ENCODE results near the gene KBTBD13.

The KBTBD13 gene

DNA sequence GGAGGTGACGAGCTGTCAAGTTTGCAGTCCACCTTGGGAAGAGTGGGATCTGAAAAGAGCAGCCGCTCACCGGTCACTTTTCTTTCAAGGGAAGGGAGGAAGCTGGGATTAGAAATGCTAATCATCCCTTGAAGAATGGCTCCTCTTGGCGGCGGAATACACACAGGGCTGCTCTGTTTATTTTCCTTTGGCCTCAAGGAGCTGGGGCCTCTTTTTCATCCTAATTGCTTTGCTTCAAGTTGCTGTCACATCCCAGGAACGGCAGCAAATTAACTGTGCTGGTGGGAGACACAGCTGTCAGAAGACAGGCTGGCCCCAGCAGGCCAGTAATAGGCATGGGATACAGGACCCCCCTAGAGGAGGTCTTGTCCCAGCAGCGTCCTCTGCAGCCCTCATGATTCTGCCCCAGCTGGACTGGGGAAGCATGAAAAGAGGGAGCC, 6.7 kb downstream of the KBTBD13 start:
- H3K4me1 Mint-ChIP-seq, result peaks cover 88% of the 10 kb centered on the region
- no peaks in the 10 kb centered on the region for H3K9me3 Mint-ChIP-seq
- peak overlapping the region; percentile 50 for H3K27ac Mint-ChIP-seq
- H3K27me3 Mint-ChIP-seq (ENCODE audit: low read depth, poor library complexity), result peaks cover 24% of the 10 kb centered on the region
- H3K36me3 Mint-ChIP-seq (ENCODE audit: low read depth), result no peaks in the 10 kb centered on the region
- TF ChIP-seq, protein P1, sequence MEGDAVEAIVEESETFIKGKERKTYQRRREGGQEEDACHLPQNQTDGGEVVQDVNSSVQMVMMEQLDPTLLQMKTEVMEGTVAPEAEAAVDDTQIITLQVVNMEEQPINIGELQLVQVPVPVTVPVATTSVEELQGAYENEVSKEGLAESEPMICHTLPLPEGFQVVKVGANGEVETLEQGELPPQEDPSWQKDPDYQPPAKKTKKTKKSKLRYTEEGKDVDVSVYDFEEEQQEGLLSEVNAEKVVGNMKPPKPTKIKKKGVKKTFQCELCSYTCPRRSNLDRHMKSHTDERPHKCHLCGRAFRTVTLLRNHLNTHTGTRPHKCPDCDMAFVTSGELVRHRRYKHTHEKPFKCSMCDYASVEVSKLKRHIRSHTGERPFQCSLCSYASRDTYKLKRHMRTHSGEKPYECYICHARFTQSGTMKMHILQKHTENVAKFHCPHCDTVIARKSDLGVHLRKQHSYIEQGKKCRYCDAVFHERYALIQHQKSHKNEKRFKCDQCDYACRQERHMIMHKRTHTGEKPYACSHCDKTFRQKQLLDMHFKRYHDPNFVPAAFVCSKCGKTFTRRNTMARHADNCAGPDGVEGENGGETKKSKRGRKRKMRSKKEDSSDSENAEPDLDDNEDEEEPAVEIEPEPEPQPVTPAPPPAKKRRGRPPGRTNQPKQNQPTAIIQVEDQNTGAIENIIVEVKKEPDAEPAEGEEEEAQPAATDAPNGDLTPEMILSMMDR (IDR thresholded peaks at IDR 0.05), result peak; percentile 12
- peak overlapping the region; percentile 68 for H3K4me3 Mint-ChIP-seq
- DNase-seq, result peak; percentile 45

DNA sequence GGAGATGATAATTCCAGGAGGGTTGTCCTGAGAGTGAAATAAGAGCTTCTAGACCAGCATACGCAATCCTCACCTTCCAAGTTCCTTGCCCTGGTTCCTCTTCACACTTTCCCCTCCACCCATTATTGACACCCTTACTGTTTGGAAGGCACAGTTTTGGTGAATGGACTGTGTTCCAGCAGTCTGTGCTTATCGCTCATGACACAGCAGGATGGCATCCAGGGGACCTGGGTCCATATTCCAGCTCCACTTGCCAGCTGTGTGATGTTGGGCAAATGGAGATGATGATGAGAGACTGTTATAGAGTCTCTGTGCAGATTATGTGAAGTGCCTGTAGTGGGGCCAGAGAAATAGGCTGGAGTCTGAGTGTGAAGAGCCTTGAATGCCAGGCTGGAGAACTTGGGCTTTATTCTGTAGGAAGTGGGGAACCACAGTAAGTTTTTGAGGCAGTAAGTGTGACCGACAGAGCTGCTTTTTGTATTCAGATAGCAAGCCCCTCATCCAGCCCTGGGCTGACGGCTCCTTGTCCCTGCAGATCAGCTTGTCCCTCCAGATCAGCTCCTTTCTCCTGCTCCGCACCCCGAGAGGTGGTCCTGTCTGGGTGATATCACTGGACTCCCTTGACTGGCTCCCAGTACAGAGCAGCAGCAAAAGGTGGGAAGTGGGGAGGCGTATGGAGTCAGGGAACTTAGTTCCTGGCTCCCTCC, 8.1 kb downstream of the KBTBD13 start:
- Mint-ChIP-seq H3K9me3 (no peaks in the 10 kb centered on the region), H3K27ac (no peak overlapping the region), H3K4me3 (no peak overlapping the region), H3K4me1 (peaks cover 89% of the 10 kb centered on the region), H3K36me3 (ENCODE audit: low read depth) (no peaks in the 10 kb centered on the region), H3K27me3 (ENCODE audit: low read depth, poor library complexity) (peaks cover 15% of the 10 kb centered on the region)
- TF ChIP-seq, protein P1 (IDR thresholded peaks at IDR 0.05), result no peak
- no peak for DNase-seq

DNA sequence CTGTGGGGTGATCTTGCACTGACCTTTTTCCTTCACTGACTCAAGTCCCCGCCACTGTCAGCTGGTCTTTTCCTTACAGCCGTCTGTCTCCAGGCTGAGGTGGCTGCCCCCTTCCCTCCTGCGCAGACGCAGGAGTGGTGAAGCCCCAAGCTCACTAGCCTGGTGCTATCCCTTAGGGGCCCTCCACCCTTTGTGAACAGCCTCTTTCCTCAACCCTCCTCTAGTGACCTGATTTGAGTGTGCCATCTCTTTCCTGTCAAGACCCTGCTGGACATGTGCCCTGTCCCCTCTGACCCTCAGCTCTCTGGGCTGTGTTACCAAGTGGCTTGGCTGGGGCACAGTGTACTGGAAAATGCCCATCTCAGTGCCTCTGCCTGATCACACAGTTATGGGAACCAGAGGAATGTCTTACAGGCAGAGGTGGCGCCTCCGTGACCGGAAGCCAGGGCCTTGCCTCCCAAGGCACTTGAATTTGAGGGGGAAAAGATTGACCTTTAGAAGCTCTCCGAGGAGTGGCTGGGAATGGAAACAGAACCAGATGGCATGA, 8.7 kb downstream of the KBTBD13 start:
- Mint-ChIP-seq H3K36me3 (ENCODE audit: low read depth) (no peaks in the 10 kb centered on the region), H3K27me3 (ENCODE audit: low read depth, poor library complexity) (peaks cover 15% of the 10 kb centered on the region), H3K4me3 (peak overlapping the region; percentile 72), H3K27ac (peak overlapping the region; percentile 83), H3K9me3 (no peaks in the 10 kb centered on the region), H3K4me1 (peaks cover 89% of the 10 kb centered on the region)
- no peak for DNase-seq
- TF ChIP-seq, protein P1 (IDR thresholded peaks at IDR 0.05), result no peak

DNA sequence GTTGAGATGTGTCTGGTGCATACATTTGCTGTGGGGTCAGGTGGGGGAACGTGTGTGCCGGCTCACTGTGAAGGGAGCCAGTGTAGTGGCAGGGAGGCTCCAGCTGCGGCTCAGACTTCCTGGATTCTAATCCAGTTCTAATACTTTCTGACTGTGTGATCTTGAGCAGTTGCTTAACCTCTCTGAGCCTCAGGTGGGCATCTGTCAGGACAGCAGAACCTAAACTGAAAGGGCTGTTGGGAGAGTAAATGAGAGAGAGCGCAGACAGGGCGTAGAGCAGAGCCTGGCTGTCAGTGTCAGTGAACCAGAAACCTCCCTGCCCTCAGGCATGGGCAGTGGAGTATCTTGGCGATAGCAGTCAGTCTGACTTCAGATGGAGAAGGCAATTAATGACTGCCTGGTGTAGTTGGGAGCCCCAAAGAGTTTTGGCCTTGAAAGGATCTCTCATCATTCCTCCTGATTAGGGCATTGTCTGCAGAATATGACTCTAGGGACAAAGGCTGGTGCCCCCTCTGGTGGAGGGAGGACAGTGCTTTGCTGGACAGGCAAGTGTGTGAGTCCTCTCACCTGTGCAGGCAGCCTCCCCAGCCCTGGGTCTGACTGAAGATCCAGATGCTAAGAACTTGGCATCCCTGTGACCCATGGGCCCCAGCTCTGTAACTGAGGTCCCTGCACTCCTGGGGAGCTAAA, 9.6 kb downstream of the KBTBD13 start:
- DNase-seq, result peak; percentile 58
- H3K4me1 Mint-ChIP-seq, result peaks cover 83% of the 10 kb centered on the region
- H3K27ac Mint-ChIP-seq, result no peak overlapping the region

DNA sequence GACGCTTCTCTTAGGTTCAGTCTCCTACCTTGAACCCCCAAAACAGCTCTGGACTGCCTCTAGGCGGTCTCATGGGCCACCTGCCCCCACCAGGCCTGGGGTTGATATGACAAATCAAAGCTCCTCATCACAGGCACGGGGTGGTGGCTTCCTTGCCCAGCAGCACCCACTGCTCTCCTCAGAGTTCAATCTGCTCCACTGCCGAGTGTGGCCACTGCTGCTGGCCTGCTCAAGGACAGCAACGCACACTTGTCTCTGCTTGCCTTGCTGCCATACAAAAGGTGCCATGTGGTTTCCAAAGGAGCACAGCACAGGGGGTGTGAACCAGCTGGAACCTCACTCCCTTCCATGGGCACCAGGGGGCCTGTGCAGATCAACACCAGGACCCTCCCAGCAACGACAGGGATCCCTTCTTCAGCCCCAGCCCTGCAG, 10.2 kb downstream of the KBTBD13 start:
- H3K36me3 Mint-ChIP-seq (ENCODE audit: low read depth), result no peaks in the 10 kb centered on the region
- peaks cover 11% of the 10 kb centered on the region for H3K27me3 Mint-ChIP-seq (ENCODE audit: low read depth, poor library complexity)
- TF ChIP-seq, protein P1 (IDR thresholded peaks at IDR 0.05), result peak; percentile 4
- H3K4me3 Mint-ChIP-seq, result no peak overlapping the region
- H3K4me1 Mint-ChIP-seq, result peaks cover 82% of the 10 kb centered on the region
- no peak for DNase-seq
- H3K27ac Mint-ChIP-seq, result no peak overlapping the region
- no peaks in the 10 kb centered on the region for H3K9me3 Mint-ChIP-seq

More for the DNA sequence above, 9.6 kb downstream of the KBTBD13 start:
- peak overlapping the region; percentile 12 for H3K4me3 Mint-ChIP-seq
- peaks cover 11% of the 10 kb centered on the region for H3K27me3 Mint-ChIP-seq (ENCODE audit: low read depth, poor library complexity)
- no peaks in the 10 kb centered on the region for H3K9me3 Mint-ChIP-seq
- TF ChIP-seq, protein P1 (IDR thresholded peaks at IDR 0.05), result peak; percentile 49
- no peaks in the 10 kb centered on the region for H3K36me3 Mint-ChIP-seq (ENCODE audit: low read depth)

All from nephron progenitor cell (in vitro differentiated cells).